Prostate gland (tissue), 2 donors: ENCODE results near the gene DNAH3. TPM values are rescaled to one million over a fixed set of nuclear protein-coding genes. Genes with fewer than 3 reads are reported as not detected.

Experiments used
- DNase-seq: peaks from one replicate; pipeline ENCODE4 v3.0.0-alpha.2; 2019; ENCODE audit warnings: low spot score
- H3K27ac ChIP-seq, 2 donors: fragments of 200-600 bp; sonication (generic); 2 replicates each; pipeline ENCODE4 v1.5.1; 2017 to 2019
- H3K27me3 ChIP-seq: fragments of 200-600 bp; sonication (generic); replicated peaks from 2 replicates; pipeline ENCODE4 v1.5.1; 2019; ENCODE audit not compliant: insufficient read depth
- H3K36me3 ChIP-seq, 2 donors: fragments of 200-600 bp; sonication (generic); 1 replicate in 1 of 2; 2 replicates in 1 of 2; pipeline versions ENCODE4 v1.5.1 to v1.8.1; 2017 to 2019
- H3K4me1 ChIP-seq: fragments of 200-600 bp; sonication (generic); replicated peaks from 2 replicates; pipeline ENCODE4 v1.5.1; 2019
- H3K4me3 ChIP-seq, 2 donors: fragments of 200-600 bp; sonication (generic); 2 replicates each; pipeline ENCODE4 v1.5.1; 2017 to 2019
- H3K9me3 ChIP-seq: fragments of 200-600 bp; sonication (generic); 2 replicates; pipeline ENCODE4 v1.5.1; 2017
- POLR2A ChIP-seq: fragments of 450-650 bp; IDR thresholded peaks from one replicate; pipeline ENCODE4 v1.6.1; 2016; ENCODE audit warnings: antibody characterized with exemption, mild to moderate bottlenecking
- POLR2AphosphoS5 ChIP-seq: sonication (generic); formaldehyde crosslinking; IDR thresholded peaks from one replicate; pipeline ENCODE4 v1.6.1; 2017; ENCODE audit warnings: antibody characterized with exemption
- WGBS: methylation state at CpG from one replicate; pipeline ENCODE4 v1.1.5; 2018; 5-methylcytosine and 5-hydroxymethylcytosine counted together
- intact Hi-C: fragments of 100-400 bp; cut with DNase I; formaldehyde crosslinking; loops from one replicate; pipeline ENCODE4 v1.14.2; 2022
- total RNA-seq, 2 donors: library from RNA; depleted of rRNA; stranded (reverse); fragments of >200 nt; gene quantifications; one replicate each; pipeline ENCODE4 v1.1.0, GENCODE V29; 2016
- TF ChIP-seq, protein P1 (sequence below), 4 experiments: fragments of 200-600 bp in 2 of 4; fragments of 450-650 bp in 2 of 4; sonication (generic) in 2 of 4; IDR thresholded peaks; 1 replicate in 3 of 4; 2 replicates in 1 of 4; pipeline ENCODE4 v1.5.1; 2016 to 2019; ENCODE audit warnings: antibody characterized with exemption in 4 of 4, mild to moderate bottlenecking in 2 of 4, moderate library complexity in 2 of 4

Gene DNAH3
- total RNA-seq, 2 donors from 2014 or later = 0.09 to 8.0 TPM

DNA sequence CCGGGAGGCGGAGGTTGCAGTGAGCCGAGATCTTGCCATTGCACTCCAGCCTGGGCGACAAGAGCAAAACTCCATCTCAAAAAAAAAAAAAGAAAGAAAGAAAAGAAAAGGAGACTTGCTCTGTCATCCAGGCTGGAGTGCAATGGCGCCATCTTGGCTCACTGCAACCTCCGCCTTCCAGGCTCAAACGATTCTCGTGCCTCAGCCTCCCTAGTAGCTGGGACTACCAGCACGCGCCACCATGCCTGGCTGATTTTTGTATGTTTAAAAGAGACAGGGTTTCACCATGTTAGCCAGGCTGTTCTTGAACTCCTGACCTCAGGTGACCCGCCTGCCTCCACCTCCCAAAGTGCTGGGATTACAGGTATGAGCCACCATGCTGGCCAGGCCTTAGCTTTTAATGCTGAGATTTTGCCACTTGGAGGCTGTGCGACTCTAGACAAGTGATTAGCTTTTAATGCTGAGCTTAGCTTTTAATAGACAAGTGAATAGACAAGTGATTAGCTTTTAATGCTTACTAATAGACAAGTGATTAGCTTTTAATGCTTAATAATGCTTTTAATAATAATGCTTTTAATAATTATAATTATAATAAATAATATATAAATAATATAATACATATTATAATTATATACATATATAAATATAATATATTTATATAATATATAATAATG lies 17.4 kb upstream of the DNAH3 start:
- Histone ChIP-seq H3K9me3 (no peaks in the 10 kb centered on the region), H3K27me3 (no peaks in the 10 kb centered on the region), H3K36me3 (peaks cover 0 to 10% of the 10 kb centered on the region in 2 donors), H3K4me3 (no peak overlapping the region), H3K4me1 (no peaks in the 10 kb centered on the region), H3K27ac (no peak overlapping the region)
- no peak for DNase-seq
- TF ChIP-seq, protein P1, sequence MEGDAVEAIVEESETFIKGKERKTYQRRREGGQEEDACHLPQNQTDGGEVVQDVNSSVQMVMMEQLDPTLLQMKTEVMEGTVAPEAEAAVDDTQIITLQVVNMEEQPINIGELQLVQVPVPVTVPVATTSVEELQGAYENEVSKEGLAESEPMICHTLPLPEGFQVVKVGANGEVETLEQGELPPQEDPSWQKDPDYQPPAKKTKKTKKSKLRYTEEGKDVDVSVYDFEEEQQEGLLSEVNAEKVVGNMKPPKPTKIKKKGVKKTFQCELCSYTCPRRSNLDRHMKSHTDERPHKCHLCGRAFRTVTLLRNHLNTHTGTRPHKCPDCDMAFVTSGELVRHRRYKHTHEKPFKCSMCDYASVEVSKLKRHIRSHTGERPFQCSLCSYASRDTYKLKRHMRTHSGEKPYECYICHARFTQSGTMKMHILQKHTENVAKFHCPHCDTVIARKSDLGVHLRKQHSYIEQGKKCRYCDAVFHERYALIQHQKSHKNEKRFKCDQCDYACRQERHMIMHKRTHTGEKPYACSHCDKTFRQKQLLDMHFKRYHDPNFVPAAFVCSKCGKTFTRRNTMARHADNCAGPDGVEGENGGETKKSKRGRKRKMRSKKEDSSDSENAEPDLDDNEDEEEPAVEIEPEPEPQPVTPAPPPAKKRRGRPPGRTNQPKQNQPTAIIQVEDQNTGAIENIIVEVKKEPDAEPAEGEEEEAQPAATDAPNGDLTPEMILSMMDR (IDR thresholded peaks at IDR 0.05) = no peak
- TF ChIP-seq POLR2A (no peak), POLR2AphosphoS5 (no peak)
- intact Hi-C loops = no loop called here
- WGBS = 95% methylated on average over 12 of the region's 12 CpGs

DNA sequence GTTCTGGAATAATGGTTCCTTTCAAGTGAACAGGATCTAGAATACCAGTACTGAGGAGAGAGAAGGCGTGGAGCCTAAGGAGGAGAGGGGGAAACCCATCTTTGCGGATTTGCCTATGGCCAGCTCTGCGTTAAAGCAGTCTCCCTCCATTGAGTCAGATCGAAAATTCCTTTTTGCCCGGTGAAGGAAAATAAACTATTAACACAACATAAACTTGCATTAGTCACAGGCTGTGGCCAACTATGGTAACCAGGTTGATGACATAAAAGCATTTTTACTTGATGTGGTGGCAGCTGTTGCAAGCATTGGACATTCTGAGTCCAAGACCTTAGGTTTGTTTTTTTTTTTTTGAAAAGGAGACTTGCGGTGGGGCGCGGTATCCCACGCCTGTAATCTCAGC lies 16.7 kb upstream of the DNAH3 start:
- intact Hi-C loops = no loop called here
- H3K36me3 ChIP-seq = peaks cover 0 to 10% of the 10 kb centered on the region in 2 donors
- no peak overlapping the region for H3K27ac ChIP-seq

DNA sequence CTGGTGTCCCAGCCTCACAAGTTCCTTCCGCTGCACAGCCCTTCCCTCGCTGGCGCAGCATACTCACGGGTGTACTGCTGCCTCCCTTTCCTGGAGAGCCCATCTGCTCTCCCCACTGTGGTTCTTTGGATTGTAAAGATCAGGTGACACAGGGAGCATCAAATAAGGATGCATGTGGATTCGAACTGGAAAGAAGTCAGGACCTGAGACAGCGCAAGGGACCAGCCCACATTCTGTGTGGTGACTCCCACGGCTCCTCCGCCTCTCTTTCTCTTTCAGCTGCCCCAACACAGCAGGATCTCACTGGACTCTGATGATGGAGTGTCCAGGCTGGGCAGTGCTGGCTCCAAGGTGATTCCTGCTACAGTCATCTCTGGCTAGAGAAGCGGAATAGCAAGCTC lies 15.9 kb upstream of the DNAH3 start:
- Histone ChIP-seq H3K4me3 (no peak overlapping the region), H3K27me3 (no peaks in the 10 kb centered on the region), H3K4me1 (no peaks in the 10 kb centered on the region), H3K36me3 (peaks cover 0 to 10% of the 10 kb centered on the region in 2 donors), H3K27ac (no peak overlapping the region), H3K9me3 (no peaks in the 10 kb centered on the region)
- TF ChIP-seq POLR2A (no peak), POLR2AphosphoS5 (no peak)
- TF ChIP-seq, protein P1 (IDR thresholded peaks at IDR 0.05) = no peak
- WGBS = 84% methylated on average over 9 of the region's 9 CpGs
- intact Hi-C loops = no loop called here
- no peak for DNase-seq

More for the DNA sequence above, 16.7 kb upstream of the DNAH3 start:
- H3K27me3 ChIP-seq = no peaks in the 10 kb centered on the region
- no peaks in the 10 kb centered on the region for H3K4me1 ChIP-seq
- DNase-seq = no peak
- WGBS = 90% methylated on average over 9 of the region's 9 CpGs
- H3K4me3 ChIP-seq = no peak overlapping the region
- no peaks in the 10 kb centered on the region for H3K9me3 ChIP-seq
- TF ChIP-seq POLR2AphosphoS5 (no peak), POLR2A (no peak)
- TF ChIP-seq, protein P1 (IDR thresholded peaks at IDR 0.05) = no peak

DNA sequence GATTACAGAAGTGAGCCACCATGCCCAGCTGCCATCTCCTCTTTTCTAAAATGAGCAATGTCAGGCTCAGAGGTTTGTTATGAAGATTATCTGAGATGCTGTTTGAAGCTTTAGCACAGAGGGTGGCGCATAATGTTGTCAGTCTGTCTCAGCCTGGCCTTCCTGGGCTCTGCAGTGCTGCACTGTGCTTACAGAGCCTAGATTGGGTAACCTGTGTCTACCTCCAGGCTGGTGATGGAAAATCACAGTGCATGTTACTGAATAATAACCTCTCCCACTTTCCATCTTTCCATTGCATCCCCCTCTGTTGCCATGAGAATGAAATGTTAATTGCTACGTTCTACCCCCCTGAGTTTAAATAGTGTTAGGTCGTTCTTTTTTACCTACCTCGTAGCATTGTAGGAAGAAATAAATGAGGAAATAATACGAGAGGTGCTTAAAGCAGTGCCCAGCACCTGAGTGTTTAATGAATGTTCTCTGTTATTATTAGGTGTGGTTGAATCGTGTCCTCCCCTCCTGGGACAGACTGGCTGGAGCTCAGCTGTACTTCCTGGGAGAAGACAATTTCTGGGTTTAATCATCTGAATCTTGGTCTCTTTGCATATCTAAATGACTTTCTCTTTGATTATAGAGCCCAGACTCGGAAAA lies 14.0 kb upstream of the DNAH3 start:
- DNase-seq = no peak
- H3K4me1 ChIP-seq = no peaks in the 10 kb centered on the region
- intact Hi-C loops = no loop called here
- H3K27ac ChIP-seq = no peak overlapping the region
- no peak overlapping the region for H3K4me3 ChIP-seq
- peaks cover 0 to 10% of the 10 kb centered on the region in 2 donors for H3K36me3 ChIP-seq
- 91% methylated on average over 7 of the region's 7 CpGs for WGBS
- no peaks in the 10 kb centered on the region for H3K27me3 ChIP-seq
- H3K9me3 ChIP-seq = no peaks in the 10 kb centered on the region
- no peak for TF ChIP-seq POLR2AphosphoS5

DNA sequence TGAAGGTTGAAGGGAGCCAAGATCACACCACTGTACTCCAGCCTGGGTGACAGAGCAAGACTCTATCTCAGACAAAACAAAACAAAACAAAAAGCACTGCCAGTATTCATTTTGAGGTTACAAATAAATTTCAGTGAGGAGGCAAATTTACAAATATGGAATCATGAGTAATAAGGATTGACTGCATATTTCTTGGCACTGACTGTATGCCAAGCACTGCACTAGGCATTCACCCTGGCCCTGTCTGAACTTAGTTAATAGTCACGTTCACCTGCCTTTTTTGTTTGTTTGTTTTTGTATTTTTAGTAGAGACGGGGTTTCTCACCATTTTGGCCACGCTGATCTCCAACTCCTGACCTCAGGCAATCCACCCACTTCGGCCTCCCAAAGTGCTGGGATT lies 12.9 kb upstream of the DNAH3 start:
- Histone ChIP-seq H3K27me3 (no peaks in the 10 kb centered on the region), H3K4me3 (no peak overlapping the region), H3K4me1 (no peaks in the 10 kb centered on the region), H3K9me3 (no peaks in the 10 kb centered on the region), H3K36me3 (peaks cover 0 to 10% of the 10 kb centered on the region in 2 donors), H3K27ac (peak overlapping the region in 1 of 2 donors; percentile 2)
- WGBS = 85% methylated on average over 4 of the region's 4 CpGs
- TF ChIP-seq POLR2A = no peak
- TF ChIP-seq POLR2AphosphoS5 = no peak
- TF ChIP-seq, protein P1 (IDR thresholded peaks at IDR 0.05) = no peak
- no peak for DNase-seq
- intact Hi-C loops = no loop called here
